DOHH2 (cell line): ENCODE measurements around the gene VANGL2.

ENCODE experiments used
- H3F3A ChIP-seq: fragments of 200-600 bp; sonication (generic), shearing (Covaris generic); 2 replicates; pipeline ENCODE4 v1.6.0; 2016; ENCODE audit warnings: antibody characterized with exemption, mild to moderate bottlenecking; ENCODE audit not compliant: control insufficient read depth, insufficient read depth
- H3K27ac ChIP-seq: fragments of 200-600 bp; sonication (generic); 2 replicates; pipeline ENCODE4 v1.5.1; 2014; ENCODE audit warnings: low read depth, mild to moderate bottlenecking, low read length, moderate library complexity
- H3K27me3 ChIP-seq: fragments of 200-600 bp; sonication (generic); 2 replicates; pipeline ENCODE4 v1.6.1; 2014; ENCODE audit warnings: mild to moderate bottlenecking, low read length, mixed read lengths; ENCODE audit not compliant: control insufficient read depth
- H3K36me3 ChIP-seq: fragments of 200-600 bp; sonication (generic); 2 replicates; pipeline ENCODE4 v1.6.1; 2014; ENCODE audit warnings: mild to moderate bottlenecking, low read length, moderate library complexity, mixed read lengths; ENCODE audit not compliant: control insufficient read depth
- H3K4me1 ChIP-seq: fragments of 200-600 bp; sonication (generic); 2 replicates; pipeline ENCODE4 v1.6.1; 2014; ENCODE audit warnings: mild to moderate bottlenecking, low read length, mixed read lengths; ENCODE audit not compliant: control insufficient read depth
- H3K4me2 ChIP-seq: fragments of 200-600 bp; sonication (generic); 2 replicates; pipeline ENCODE4 v1.6.0; 2014; ENCODE audit warnings: mild to moderate bottlenecking, low read length, moderate library complexity
- H3K4me3 ChIP-seq: fragments of 200-600 bp; sonication (generic); 2 replicates; pipeline ENCODE4 v1.5.1; 2014; ENCODE audit warnings: mild to moderate bottlenecking, low read length, mixed read lengths
- H3K79me2 ChIP-seq: fragments of 200-600 bp; sonication (generic); 2 replicates; pipeline ENCODE4 v1.6.1; 2014; ENCODE audit warnings: mild to moderate bottlenecking, low read length, mixed read lengths; ENCODE audit not compliant: control insufficient read depth
- H3K9me2 ChIP-seq: fragments of 200-600 bp; sonication (generic); replicated peaks from 2 replicates; pipeline ENCODE4 v1.6.1; 2014; ENCODE audit warnings: mild to moderate bottlenecking, low read length, mixed read lengths; ENCODE audit not compliant: control insufficient read depth
- H3K9me3 ChIP-seq: fragments of 200-600 bp; sonication (generic); 2 replicates; pipeline ENCODE4 v1.6.1; 2014; ENCODE audit warnings: antibody characterized with exemption, low read length, mixed read lengths; ENCODE audit not compliant: control insufficient read depth, insufficient read depth
- H4K20me1 ChIP-seq: fragments of 200-600 bp; sonication (generic); 2 replicates; pipeline ENCODE4 v1.6.0; 2014; ENCODE audit warnings: low read depth, mild to moderate bottlenecking, antibody characterized with exemption, low read length, moderate library complexity; ENCODE audit not compliant: control insufficient read depth, insufficient read depth
- CTCF ChIP-seq: fragments of 200-600 bp; sonication (generic); IDR thresholded peaks from one replicate; pipeline ENCODE4 v1.5.1; 2014; ENCODE audit warnings: antibody characterized with exemption, mild to moderate bottlenecking, low read depth, low read length; ENCODE audit not compliant: poor library complexity, severe bottlenecking
- EZH2phosphoT487 ChIP-seq: fragments of 200-600 bp; sonication (generic); IDR thresholded peaks from 2 replicates; pipeline ENCODE4 v1.6.1; 2017; ENCODE audit warnings: borderline replicate concordance, mild to moderate bottlenecking, antibody characterized with exemption, low read length, moderate library complexity, mixed read lengths

VANGL2 gene

GRCh38 chr1:160409486-160409885 lies 9.1 kb downstream of the VANGL2 start:
- Histone ChIP-seq H3K9me3 (no peaks in the 10 kb centered on the region), H3K79me2 (no peaks in the 10 kb centered on the region), H4K20me1 (no peaks in the 10 kb centered on the region), H3K4me2 (no peak overlapping the region), H3K27me3 (peaks cover 3% of the 10 kb centered on the region; the same call in 1 of the 2 replicates), H3K4me3 (no peak overlapping the region), H3K36me3 (no peaks in the 10 kb centered on the region), H3K4me1 (no peaks in the 10 kb centered on the region), H3K9me2 (no peaks in the 10 kb centered on the region), H3K27ac (no peak overlapping the region), H3F3A (no peaks in the 10 kb centered on the region)
- TF ChIP-seq CTCF (no peak), EZH2phosphoT487 (no peak)

GRCh38 chr1:160410406-160411005 lies 10.1 kb downstream of the VANGL2 start:
- Histone ChIP-seq H3K9me3 (no peaks in the 10 kb centered on the region), H3K27me3 (no peaks in the 10 kb centered on the region; the same call in 1 of the 2 replicates), H3K4me1 (no peaks in the 10 kb centered on the region), H3K79me2 (no peaks in the 10 kb centered on the region), H3K4me3 (no peak overlapping the region), H3F3A (no peaks in the 10 kb centered on the region), H3K4me2 (no peak overlapping the region), H3K9me2 (no peaks in the 10 kb centered on the region), H3K36me3 (no peaks in the 10 kb centered on the region), H4K20me1 (no peaks in the 10 kb centered on the region), H3K27ac (no peak overlapping the region)
- TF ChIP-seq EZH2phosphoT487: no peak
- TF ChIP-seq CTCF: no peak

- Histone ChIP-seq H3F3A (no peaks in the 10 kb centered on the region), H3K4me2 (no peak overlapping the region), H3K36me3 (no peaks in the 10 kb centered on the region), H4K20me1 (no peaks in the 10 kb centered on the region), H3K27ac (no peak overlapping the region), H3K4me3 (no peak overlapping the region), H3K79me2 (no peaks in the 10 kb centered on the region), H3K4me1 (no peaks in the 10 kb centered on the region), H3K27me3 (peaks cover 2% of the 10 kb centered on the region; the same call in 1 of the 2 replicates), H3K9me3 (no peaks in the 10 kb centered on the region), H3K9me2 (no peaks in the 10 kb centered on the region)
- TF ChIP-seq EZH2phosphoT487: no peak
- TF ChIP-seq CTCF: no peak
Measured at GRCh38 chr1:160411271-160412027, 11.1 kb downstream of the VANGL2 start.
